Psoas muscle (tissue), 8 donors: ENCODE measurements around the gene BCAS3. TPM values are rescaled to one million over a fixed set of nuclear protein-coding genes. Genes with fewer than 3 reads are reported as not detected.

Experiments
- ATAC-seq, 4 donors: fragments of 200-7000 bp; cut with Tn5 transposase; one replicate each; pipeline ENCODE4 v1.9.1; 2020; ENCODE audit warnings: moderate library complexity in 3 of 4, mild to moderate bottlenecking in 2 of 4
- DNase-seq, 2 donors: peaks; one replicate each; pipeline ENCODE4 v3.0.0-alpha.2; 2020
- H3K27ac ChIP-seq: fragments of 200-600 bp; one replicate; pipeline ENCODE4 v1.8.0; 2022
- H3K27me3 ChIP-seq, 3 donors: fragments of 200-600 bp in 1 of 3; one replicate each; pipeline versions ENCODE4 v1.6.1 to v1.8.0; 2013 to 2022; ENCODE audit warnings: low read length in 2 of 3, mild to moderate bottlenecking in 2 of 3, moderate library complexity in 1 of 3; ENCODE audit not compliant: insufficient read depth in 3 of 3
- H3K36me3 ChIP-seq, 2 donors: fragments of 200-600 bp in 1 of 2; one replicate each; pipeline versions ENCODE4 v1.6.1 to v1.8.0; 2013 to 2022; ENCODE audit warnings: low read depth in 1 of 2, mild to moderate bottlenecking in 1 of 2, moderate library complexity in 1 of 2; ENCODE audit not compliant: insufficient read depth in 1 of 2
- H3K4me1 ChIP-seq: fragments of 200-600 bp; one replicate; pipeline ENCODE4 v1.8.0; 2022
- H3K4me3 ChIP-seq: fragments of 200-600 bp; one replicate; pipeline ENCODE4 v1.8.0; 2022; ENCODE audit warnings: mild to moderate bottlenecking
- H3K9me3 ChIP-seq: fragments of 200-600 bp; one replicate; pipeline ENCODE4 v1.8.0; 2022
- WGBS, 3 donors: extraction: QIAGEN DNeasy Blood & Tissue Kit; methylation state at CpG; one replicate each; pipeline versions ENCODE4 v1.1.6 to v1.1.7; 2013; 5-methylcytosine and 5-hydroxymethylcytosine counted together
- intact Hi-C, 2 donors: fragments of 100-400 bp; cut with DNase I; formaldehyde crosslinking; loops; one replicate each; pipeline versions ENCODE4 v1.11.0 to v1.14.2; 2022
- polyA plus RNA-seq, 3 donors: library from polyadenylated mRNA; stranded (reverse); fragments of 200-250 nt; gene quantifications; one replicate each; pipeline ENCODE4 v1.2.3, GENCODE V29; 2013
- total RNA-seq, 4 donors: library from RNA; stranded (reverse); fragmentation: NEBNext Ultra II Directional in 2 of 4; extraction: Animal tissue kit (Norgen Biotek cat#: 25700) in 2 of 4; gene quantifications; one replicate each; pipeline versions ENCODE4 v1.2.1 to v1.2.4, GENCODE V29; 2021 to 2023
- TF ChIP-seq, protein P1 (sequence below): fragments of 200-600 bp; IDR thresholded peaks from one replicate; pipeline ENCODE4 v1.8.0; 2022; ENCODE audit warnings: antibody characterized with exemption
- donor health status: healthy with polysubstance abuse.
- donor health status: DM: no; HTN: no; CAD: no; lungs with moderate emphysema.
- donor health status: Bipolar disorder and iron deficiency.
- donor health status: healthy.
- donor health status: DM: yes; HTN: yes; CAD: no.
- donor health status: DM: no; HTN: no; CAD: no.
- donor health status: DM: no; HTN: no; CAD: no.
- donor health status: DM: yes; HTN: yes; CAD: no.

BCAS3 gene
- total and polyA plus RNA-seq, 7 donors: 2.4 to 28.8 (median 15.0) TPM

DNA sequence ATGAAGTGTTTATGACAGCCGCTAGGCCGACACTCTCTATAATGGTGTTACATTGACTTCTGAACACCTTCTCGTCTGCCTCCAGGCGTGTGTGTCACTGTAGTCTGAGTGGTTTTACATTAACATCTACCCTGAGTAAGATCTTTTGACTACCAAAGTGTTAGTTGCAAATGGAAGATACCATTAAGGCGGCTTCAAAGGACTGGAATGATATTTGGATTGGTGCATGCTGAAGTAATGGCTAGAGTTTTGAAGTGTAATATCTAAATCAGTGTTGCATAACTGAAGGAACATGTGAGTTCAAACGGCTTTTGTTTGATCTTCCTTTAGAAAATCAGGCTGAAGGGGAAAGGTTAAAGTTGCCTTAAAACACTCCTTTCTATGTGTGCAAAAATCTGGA, 52.2 kb downstream of the BCAS3 start:
- Histone ChIP-seq H3K27me3 (no peaks in the 10 kb centered on the region), H3K4me3 (no peak overlapping the region), H3K27ac (no peak overlapping the region), H3K36me3 (no peaks in the 10 kb centered on the region), H3K4me1 (no peaks in the 10 kb centered on the region), H3K9me3 (no peaks in the 10 kb centered on the region)
- ATAC-seq (no peak), DNase-seq (no peak)
- intact Hi-C loops: loop anchor here in 1 of 2 donors (10.0 kb wide), 2 partner anchors 655 to 825 kb away; no protein-coding TSS in a partner anchor
- WGBS, 3 donors: 87 to 90% (median 87%) methylated on average over 6 of the region's 6 CpGs
- TF ChIP-seq, protein P1, sequence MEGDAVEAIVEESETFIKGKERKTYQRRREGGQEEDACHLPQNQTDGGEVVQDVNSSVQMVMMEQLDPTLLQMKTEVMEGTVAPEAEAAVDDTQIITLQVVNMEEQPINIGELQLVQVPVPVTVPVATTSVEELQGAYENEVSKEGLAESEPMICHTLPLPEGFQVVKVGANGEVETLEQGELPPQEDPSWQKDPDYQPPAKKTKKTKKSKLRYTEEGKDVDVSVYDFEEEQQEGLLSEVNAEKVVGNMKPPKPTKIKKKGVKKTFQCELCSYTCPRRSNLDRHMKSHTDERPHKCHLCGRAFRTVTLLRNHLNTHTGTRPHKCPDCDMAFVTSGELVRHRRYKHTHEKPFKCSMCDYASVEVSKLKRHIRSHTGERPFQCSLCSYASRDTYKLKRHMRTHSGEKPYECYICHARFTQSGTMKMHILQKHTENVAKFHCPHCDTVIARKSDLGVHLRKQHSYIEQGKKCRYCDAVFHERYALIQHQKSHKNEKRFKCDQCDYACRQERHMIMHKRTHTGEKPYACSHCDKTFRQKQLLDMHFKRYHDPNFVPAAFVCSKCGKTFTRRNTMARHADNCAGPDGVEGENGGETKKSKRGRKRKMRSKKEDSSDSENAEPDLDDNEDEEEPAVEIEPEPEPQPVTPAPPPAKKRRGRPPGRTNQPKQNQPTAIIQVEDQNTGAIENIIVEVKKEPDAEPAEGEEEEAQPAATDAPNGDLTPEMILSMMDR: no peak

DNA sequence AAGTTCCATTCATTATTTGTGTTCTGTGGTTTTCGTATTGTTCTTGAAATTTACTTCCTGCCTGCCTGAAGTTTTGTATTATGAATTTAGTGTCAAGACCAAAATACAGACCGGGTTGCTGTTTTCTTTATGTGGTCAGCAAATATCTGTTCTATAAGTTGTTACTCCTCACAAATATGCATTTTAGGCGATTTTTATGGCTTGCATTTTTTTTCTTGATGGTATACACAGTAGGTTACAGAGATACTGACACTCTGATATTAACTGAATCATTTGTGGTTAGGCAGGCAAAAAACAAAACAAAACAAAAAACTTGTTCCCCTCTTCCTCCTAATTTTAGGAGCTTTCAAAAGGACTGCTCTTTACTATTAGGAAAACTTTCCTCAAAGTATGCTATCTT, 52.6 kb downstream of the BCAS3 start:
- 66 to 77% (median 68%) methylated on average over 3 of the region's 3 CpGs for WGBS, 3 donors
- TF ChIP-seq, protein P1: no peak

DNA sequence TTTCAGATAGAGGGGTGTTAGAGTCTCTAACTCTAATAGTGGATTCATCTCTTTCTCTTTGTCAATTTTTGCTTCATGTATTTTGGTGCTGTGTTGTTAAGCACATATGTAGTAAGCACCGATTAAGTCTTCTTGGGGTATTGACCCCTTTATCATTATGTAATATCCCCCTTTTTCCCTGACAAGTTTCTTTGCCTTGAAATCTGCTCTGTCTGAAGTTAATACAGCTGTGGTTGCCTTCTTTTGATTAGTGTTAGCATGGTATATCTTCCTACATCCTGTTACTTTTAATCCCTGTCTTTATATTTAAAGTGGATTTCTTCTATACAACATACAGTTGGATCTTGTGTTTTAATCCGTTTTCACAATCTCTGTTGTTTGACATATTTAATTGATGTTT, 60.6 kb downstream of the BCAS3 start:
- Histone ChIP-seq H3K27ac (no peak overlapping the region), H3K36me3 (no peaks in the 10 kb centered on the region), H3K4me3 (no peak overlapping the region), H3K9me3 (no peaks in the 10 kb centered on the region), H3K4me1 (no peaks in the 10 kb centered on the region), H3K27me3 (no peaks in the 10 kb centered on the region)
- TF ChIP-seq, protein P1: no peak
- intact Hi-C loops: no loop called here
- ATAC-seq (no peak), DNase-seq (no peak)
- 93 to 100% (median 94%) methylated on average over 2 of the region's 2 CpGs for WGBS, 3 donors

More for the DNA sequence above, 52.6 kb downstream of the BCAS3 start:
- no peak overlapping the region for H3K27ac ChIP-seq
- no peak for DNase-seq
- H3K36me3 ChIP-seq: no peaks in the 10 kb centered on the region
- ATAC-seq: no peak
- no peaks in the 10 kb centered on the region for H3K9me3 ChIP-seq
- H3K27me3 ChIP-seq: no peaks in the 10 kb centered on the region
- intact Hi-C loops: no loop called here
- no peaks in the 10 kb centered on the region for H3K4me1 ChIP-seq
- no peak overlapping the region for H3K4me3 ChIP-seq

DNA sequence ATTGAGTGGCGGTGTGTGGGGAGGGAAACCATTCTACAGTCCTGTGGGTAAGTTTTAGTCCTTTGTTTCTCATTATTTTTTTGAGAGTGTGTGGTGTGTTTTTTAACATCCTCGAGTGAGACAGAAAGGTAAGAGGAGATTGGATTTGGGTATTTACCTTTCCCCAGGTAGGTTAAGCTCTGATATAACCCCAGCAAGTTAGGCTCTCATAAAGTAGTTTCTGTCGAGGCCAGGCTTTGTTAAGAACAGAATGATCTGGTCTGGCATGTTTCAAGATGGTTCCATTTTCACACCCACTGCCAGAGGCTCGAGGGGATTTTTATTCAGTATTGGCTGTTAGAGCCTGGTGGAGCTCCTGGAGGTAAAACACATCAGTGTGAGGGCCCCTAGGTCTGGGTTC, 62.9 kb downstream of the BCAS3 start:
- Histone ChIP-seq H3K36me3 (no peaks in the 10 kb centered on the region), H3K4me3 (no peak overlapping the region), H3K27me3 (no peaks in the 10 kb centered on the region), H3K9me3 (no peaks in the 10 kb centered on the region), H3K27ac (no peak overlapping the region), H3K4me1 (no peaks in the 10 kb centered on the region)
- intact Hi-C loops: no loop called here
- DNase-seq: no peak
- TF ChIP-seq, protein P1: no peak
- ATAC-seq: no peak
- WGBS, 3 donors: 68 to 94% (median 80%) methylated on average over 4 of the region's 4 CpGs

DNA sequence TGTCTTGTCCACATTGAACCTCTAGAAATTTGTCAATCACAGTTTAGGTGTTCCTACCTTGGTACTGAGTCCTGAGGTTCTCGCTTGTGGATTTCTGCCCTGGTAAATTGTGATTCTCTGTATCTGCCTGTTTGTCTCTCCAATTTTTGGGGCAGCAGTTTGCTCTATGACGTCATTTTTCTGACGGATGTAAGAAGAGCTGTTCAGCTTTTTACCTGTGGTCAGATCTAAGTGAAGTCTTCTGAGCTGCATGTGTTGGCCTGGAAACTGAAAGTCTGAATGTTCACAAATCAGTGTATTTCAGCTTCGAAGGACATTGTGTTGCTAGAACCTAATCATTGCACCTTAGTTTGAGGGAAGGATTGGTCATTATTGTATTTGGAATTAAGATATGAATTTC, 63.4 kb downstream of the BCAS3 start:
- DNase-seq (no peak), ATAC-seq (no peak)
- H3K27ac ChIP-seq: no peak overlapping the region
- intact Hi-C loops: no loop called here
- WGBS, 3 donors: 95 to 96% (median 96%) methylated on average over 4 of the region's 4 CpGs
- H3K27me3 ChIP-seq: no peaks in the 10 kb centered on the region
- H3K36me3 ChIP-seq: no peaks in the 10 kb centered on the region
- no peaks in the 10 kb centered on the region for H3K4me1 ChIP-seq
- H3K9me3 ChIP-seq: no peaks in the 10 kb centered on the region
- TF ChIP-seq, protein P1: no peak
- no peak overlapping the region for H3K4me3 ChIP-seq
